ENCODE measurements around the gene L3MBTL2.

GRCh38 chr22:41242396-41243117 lies 37.4 kb downstream of the L3MBTL2 start:
- TF ChIP-seq CTCF (IDR thresholded peaks at IDR 0.05 in 8 of 11, conservative IDR thresholded peaks at IDR 0.05 in 3 of 11) (no peak), POLR2A (IDR thresholded peaks at IDR 0.05) (no peak)

Data from spleen (tissue), 7 donors.